Tibial artery (tissue), 4 donors: ENCODE data around the gene GNG10.

ENCODE experiments used
- DNase-seq, 2 donors: peaks; one replicate each; pipeline ENCODE4 v3.0.0-alpha.2; 2019
- H3K27ac ChIP-seq, 2 donors: fragments of 200-600 bp; sonication (generic) in 1 of 2; 1 replicate in 1 of 2; 2 replicates in 1 of 2; pipeline ENCODE4 v1.5.1; 2018 to 2019; ENCODE audit warnings: mild to moderate bottlenecking in 1 of 2
- H3K27me3 ChIP-seq, 2 donors: fragments of 200-600 bp; sonication (generic) in 1 of 2; one replicate each; pipeline versions ENCODE4 v1.5.1 to v1.6.0; 2016 to 2019
- H3K36me3 ChIP-seq, 3 donors: fragments of 200-600 bp; sonication (generic) in 2 of 3; one replicate each; pipeline ENCODE4 v1.5.1; 2016 to 2019; ENCODE audit warnings: mild to moderate bottlenecking in 2 of 3
- H3K4me1 ChIP-seq, 4 donors: fragments of 200-600 bp; sonication (generic) in 2 of 4; 1 replicate in 3 of 4; 2 replicates in 1 of 4; pipeline ENCODE4 v1.5.1; 2016 to 2019
- H3K4me3 ChIP-seq, 2 donors: fragments of 200-600 bp; sonication (generic) in 1 of 2; 1 replicate in 1 of 2; 2 replicates in 1 of 2; pipeline ENCODE4 v1.5.1; 2018 to 2019; ENCODE audit warnings: mild to moderate bottlenecking in 2 of 2
- H3K9me3 ChIP-seq, 3 donors: fragments of 200-600 bp; sonication (generic) in 1 of 3; one replicate each; pipeline ENCODE4 v1.5.1; 2016 to 2019
- CTCF ChIP-seq, 2 experiments: fragments of 200-600 bp in 1 of 2; fragments of 450-650 bp in 1 of 2; IDR thresholded peaks; one replicate each; pipeline ENCODE4 v1.5.1; 2017 to 2019; ENCODE audit warnings: antibody characterized with exemption in 2 of 2, mild to moderate bottlenecking in 1 of 2, moderate library complexity in 1 of 2
- intact Hi-C: fragments of 100-400 bp; cut with DNase I; formaldehyde crosslinking; loops from one replicate; pipeline ENCODE4 v1.15.0; 2023; ENCODE audit warnings: low total_unique reads

GNG10 gene

DNA sequence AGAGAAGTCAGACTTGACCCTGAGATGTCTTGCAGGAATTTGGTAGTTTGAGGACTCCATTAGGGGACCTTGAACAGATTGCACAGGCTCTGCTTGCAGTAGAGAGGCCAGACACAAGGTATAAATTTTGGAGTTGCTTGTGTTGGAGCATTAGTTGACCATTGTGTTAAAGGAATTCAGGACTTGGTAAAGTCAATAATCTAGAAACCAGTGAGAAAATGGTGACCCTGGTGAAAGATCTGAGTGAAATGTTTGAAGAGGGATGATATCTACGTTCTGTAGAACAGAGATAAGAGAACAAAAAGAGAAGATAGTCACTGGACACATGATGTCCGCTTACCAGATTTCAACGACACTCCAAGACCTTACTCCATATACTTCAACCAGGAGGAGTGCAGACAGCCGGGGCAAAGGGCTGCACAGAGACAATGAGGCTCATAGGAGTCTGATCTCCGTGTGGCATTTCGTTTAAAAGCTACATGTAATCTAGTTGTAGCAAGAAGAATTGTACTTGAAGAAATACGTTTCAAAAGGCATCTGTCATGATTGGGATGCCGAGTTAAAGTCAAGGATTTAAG lies 17.1 kb upstream of the GNG10 start:
- no peak for DNase-seq
- intact Hi-C loops: no loop called here
- no peaks in the 10 kb centered on the region for H3K27me3 ChIP-seq
- H3K4me3 ChIP-seq: no peak overlapping the region
- no peaks in the 10 kb centered on the region for H3K9me3 ChIP-seq
- peaks cover 0 to 3% (median 0%) of the 10 kb centered on the region in 4 donors for H3K4me1 ChIP-seq
- peaks cover 0 to 12% (median 6%) of the 10 kb centered on the region in 3 donors for H3K36me3 ChIP-seq
- TF ChIP-seq CTCF (IDR thresholded peaks at IDR 0.05): no peak
- H3K27ac ChIP-seq: no peak overlapping the region

GRCh38 chr9:111645806-111646205 lies 15.6 kb upstream of the GNG10 start:
- intact Hi-C loops: no loop called here

GRCh38 chr9:111646417-111646816 lies 15.0 kb upstream of the GNG10 start:
- DNase-seq: no peak
- no peak for TF ChIP-seq CTCF (IDR thresholded peaks at IDR 0.05)
- Histone ChIP-seq H3K36me3 (peaks cover 0 to 25% (median 6%) of the 10 kb centered on the region in 3 donors), H3K4me3 (no peak overlapping the region), H3K4me1 (peaks cover 0 to 3% (median 0%) of the 10 kb centered on the region in 4 donors), H3K9me3 (no peaks in the 10 kb centered on the region), H3K27me3 (no peaks in the 10 kb centered on the region), H3K27ac (no peak overlapping the region)
- intact Hi-C loops: no loop called here

More at GRCh38 chr9:111645806-111646205, 15.6 kb upstream of the GNG10 start:
- TF ChIP-seq CTCF (IDR thresholded peaks at IDR 0.05): no peak
- Histone ChIP-seq H3K27me3 (no peaks in the 10 kb centered on the region), H3K36me3 (peaks cover 0 to 25% (median 6%) of the 10 kb centered on the region in 3 donors), H3K4me3 (no peak overlapping the region), H3K9me3 (no peaks in the 10 kb centered on the region), H3K4me1 (peaks cover 0 to 3% (median 0%) of the 10 kb centered on the region in 4 donors), H3K27ac (no peak overlapping the region)
- no peak for DNase-seq

GRCh38 chr9:111648066-111648465 lies 13.3 kb upstream of the GNG10 start:
- DNase-seq: no peak
- Histone ChIP-seq H3K9me3 (no peaks in the 10 kb centered on the region), H3K4me3 (no peak overlapping the region), H3K27me3 (no peaks in the 10 kb centered on the region), H3K27ac (no peak overlapping the region), H3K4me1 (peaks cover 0 to 3% (median 0%) of the 10 kb centered on the region in 4 donors), H3K36me3 (peaks cover 0 to 25% (median 6%) of the 10 kb centered on the region in 3 donors)
- intact Hi-C loops: no loop called here
- TF ChIP-seq CTCF (IDR thresholded peaks at IDR 0.05): no peak

- no peak overlapping the region for H3K27ac ChIP-seq
- TF ChIP-seq CTCF (IDR thresholded peaks at IDR 0.05): no peak
- no peaks in the 10 kb centered on the region for H3K9me3 ChIP-seq
- H3K27me3 ChIP-seq: no peaks in the 10 kb centered on the region
- intact Hi-C loops: no loop called here
- H3K4me1 ChIP-seq: peaks cover 0 to 3% (median 0%) of the 10 kb centered on the region in 4 donors
- peaks cover 0 to 32% (median 6%) of the 10 kb centered on the region in 3 donors for H3K36me3 ChIP-seq
- no peak for DNase-seq
- H3K4me3 ChIP-seq: no peak overlapping the region
Measured at GRCh38 chr9:111649016-111649415, 12.4 kb upstream of the GNG10 start.
